Adrenal gland (tissue), 12 donors: Measurements from ENCODE around the gene HOXA3. TPM values are rescaled to one million over a fixed set of nuclear protein-coding genes. Genes with fewer than 3 reads are reported as not detected.

Experiments
- DNase-seq, 7 donors: peaks; one replicate each; pipeline ENCODE4 v3.0.0-alpha.2; 2019 to 2020
- H3K27ac ChIP-seq, 5 donors: fragments of 200-600 bp; sonication (generic) in 4 of 5; 1 replicate in 3 of 5; 2 replicates in 2 of 5; pipeline versions ENCODE4 v1.5.1 to v1.8.0; 2016 to 2020; ENCODE audit warnings: mild to moderate bottlenecking in 1 of 5
- H3K27me3 ChIP-seq: fragments of 200-600 bp; 2 replicates; pipeline ENCODE4 v1.8.0; 2021
- H3K36me3 ChIP-seq, 2 donors: fragments of 200-600 bp; replicated peaks in 1 of 2; 1 replicate in 1 of 2; 2 replicates in 1 of 2; pipeline versions ENCODE4 v1.5.1 to v1.8.0; 2018 to 2022
- H3K4me1 ChIP-seq, 2 donors: fragments of 200-600 bp; replicated peaks in 1 of 2; 1 replicate in 1 of 2; 2 replicates in 1 of 2; pipeline versions ENCODE4 v1.5.1 to v1.8.0; 2018 to 2021
- H3K4me3 ChIP-seq, 4 donors: fragments of 200-600 bp; sonication (generic) in 3 of 4; one replicate each; pipeline ENCODE4 v1.5.1; 2016 to 2018
- H3K9me3 ChIP-seq, 3 donors: fragments of 200-600 bp; sonication (generic) in 1 of 3; replicated peaks in 1 of 3; 1 replicate in 2 of 3; 2 replicates in 1 of 3; pipeline versions ENCODE4 v1.5.1 to v1.8.0; 2016 to 2021
- POLR2A ChIP-seq, 2 donors: fragments of 450-650 bp; IDR thresholded peaks; one replicate each; pipeline ENCODE4 v1.6.1; 2017; ENCODE audit warnings: antibody characterized with exemption in 2 of 2, mild to moderate bottlenecking in 2 of 2, moderate library complexity in 1 of 2
- WGBS, 4 donors: extraction: QIAGEN DNeasy Blood & Tissue Kit in 2 of 4; methylation state at CpG; one replicate each; pipeline versions ENCODE4 v1.1.5 to v1.1.7; 2013 to 2017; 5-methylcytosine and 5-hydroxymethylcytosine counted together
- intact Hi-C, 2 donors: fragments of 100-400 bp; cut with DNase I; formaldehyde crosslinking; loops; one replicate each; pipeline versions ENCODE4 v1.14.1 to v1.15.0; 2022 to 2023
- polyA plus RNA-seq, 3 donors: library from polyadenylated mRNA; stranded (reverse); fragments of 200-250 nt in 2 of 3; fragments of 350-450 nt in 1 of 3; fragmentation: Illumina TruSeq in 1 of 3; extraction: RNeasy Lipid Tissue Mini Kit (QIAGEN cat#74804) in 1 of 3; gene quantifications; one replicate each; pipeline ENCODE4 v1.2.3, GENCODE V29; 2013 to 2014
- total RNA-seq, 9 donors: library from RNA; depleted of rRNA in 4 of 9; stranded (reverse); fragments of >200 nt in 4 of 9; fragments of 120-200 nt in 1 of 9; fragmentation: NEBNext Ultra II Directional in 1 of 9; extraction: Animal tissue kit (Norgen Biotek cat#: 25700) in 1 of 9; gene quantifications; one replicate each; pipeline versions ENCODE4 v1.1.0 to v1.2.4, GENCODE V29; 2013 to 2023
- TF ChIP-seq, protein P1 (sequence below), 6 experiments: fragments of 450-650 bp in 4 of 6; fragments of 200-600 bp in 2 of 6; sonication (generic) in 1 of 6; IDR thresholded peaks; 1 replicate in 5 of 6; 2 replicates in 1 of 6; pipeline versions ENCODE4 v1.5.1 to v1.8.0; 2016 to 2021; ENCODE audit warnings: antibody characterized with exemption in 6 of 6, mild to moderate bottlenecking in 2 of 6, moderate library complexity in 1 of 6
- donor health status: healthy with polysubstance abuse.
- donor health status: Bipolar disorder and iron deficiency.
- donor health status: DM: yes; HTN: yes; CAD: no.
- donor health status: DM: no; HTN: no; CAD: no.
- donor health status: DM: no; HTN: no; CAD: no.
- donor health status: DM: yes; HTN: yes; CAD: no.

Gene HOXA3
- total and polyA plus RNA-seq, 12 donors: 1.0 to 32.7 (median 3.8) TPM

DNA sequence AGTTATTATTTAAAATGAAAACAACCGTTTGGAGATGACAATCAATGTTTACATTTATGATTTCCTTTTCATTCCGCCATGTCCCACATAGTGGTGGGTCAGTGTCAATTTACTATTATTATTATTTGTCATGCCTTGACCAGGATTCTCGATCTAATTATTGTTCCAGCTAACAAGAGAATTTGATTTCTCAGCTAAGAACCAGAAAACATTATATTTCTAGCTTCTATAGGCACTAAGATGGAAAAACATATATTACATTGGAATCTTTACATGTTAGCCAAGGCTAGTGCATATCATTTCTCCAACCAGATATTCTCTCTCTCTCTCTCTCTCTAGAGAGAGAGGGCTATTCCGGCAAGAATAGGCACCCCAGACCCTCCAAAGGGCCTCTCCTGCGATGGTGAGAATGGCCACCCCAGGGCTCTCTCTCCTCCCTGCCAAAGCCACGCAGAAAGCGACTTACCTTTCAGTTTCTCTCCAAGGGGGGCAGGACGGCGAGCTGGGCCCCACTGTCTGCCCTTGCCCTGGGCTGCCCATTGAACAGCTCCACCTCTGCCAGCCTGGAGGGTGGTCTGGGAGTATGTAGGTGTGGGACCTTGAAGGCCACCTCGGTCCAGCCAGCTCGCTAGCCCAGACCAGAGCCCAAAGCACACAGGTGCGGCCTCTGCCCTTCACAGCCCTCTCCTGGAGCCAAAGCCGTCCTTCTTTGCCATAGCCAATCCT, 2.4 kb downstream of the HOXA3 start:
- no peak for TF ChIP-seq POLR2A (IDR thresholded peaks at IDR 0.05)
- TF ChIP-seq, protein P1, sequence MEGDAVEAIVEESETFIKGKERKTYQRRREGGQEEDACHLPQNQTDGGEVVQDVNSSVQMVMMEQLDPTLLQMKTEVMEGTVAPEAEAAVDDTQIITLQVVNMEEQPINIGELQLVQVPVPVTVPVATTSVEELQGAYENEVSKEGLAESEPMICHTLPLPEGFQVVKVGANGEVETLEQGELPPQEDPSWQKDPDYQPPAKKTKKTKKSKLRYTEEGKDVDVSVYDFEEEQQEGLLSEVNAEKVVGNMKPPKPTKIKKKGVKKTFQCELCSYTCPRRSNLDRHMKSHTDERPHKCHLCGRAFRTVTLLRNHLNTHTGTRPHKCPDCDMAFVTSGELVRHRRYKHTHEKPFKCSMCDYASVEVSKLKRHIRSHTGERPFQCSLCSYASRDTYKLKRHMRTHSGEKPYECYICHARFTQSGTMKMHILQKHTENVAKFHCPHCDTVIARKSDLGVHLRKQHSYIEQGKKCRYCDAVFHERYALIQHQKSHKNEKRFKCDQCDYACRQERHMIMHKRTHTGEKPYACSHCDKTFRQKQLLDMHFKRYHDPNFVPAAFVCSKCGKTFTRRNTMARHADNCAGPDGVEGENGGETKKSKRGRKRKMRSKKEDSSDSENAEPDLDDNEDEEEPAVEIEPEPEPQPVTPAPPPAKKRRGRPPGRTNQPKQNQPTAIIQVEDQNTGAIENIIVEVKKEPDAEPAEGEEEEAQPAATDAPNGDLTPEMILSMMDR (IDR thresholded peaks at IDR 0.05): peak in 1 of 6 experiments; percentile 13
- DNase-seq: peak in 5 of 7 donors; percentile 50 to 76 (median 61)
- H3K36me3 ChIP-seq: peaks cover 0 to 5% of the 10 kb centered on the region in 2 donors
- WGBS, 4 donors: 15 to 32% (median 18%) methylated on average over 6 to 13 of the region's 13 CpGs
- peak overlapping the region in 3 of 4 donors; percentile 27 to 63 (median 51) for H3K4me3 ChIP-seq
- peaks cover 6 to 33% of the 10 kb centered on the region in 2 donors for H3K4me1 ChIP-seq
- H3K27ac ChIP-seq: peak overlapping the region; percentile 66 to 99 (median 93)
- H3K27me3 ChIP-seq: no peaks in the 10 kb centered on the region
- H3K9me3 ChIP-seq: no peaks in the 10 kb centered on the region
- intact Hi-C loops: no loop called here

DNA sequence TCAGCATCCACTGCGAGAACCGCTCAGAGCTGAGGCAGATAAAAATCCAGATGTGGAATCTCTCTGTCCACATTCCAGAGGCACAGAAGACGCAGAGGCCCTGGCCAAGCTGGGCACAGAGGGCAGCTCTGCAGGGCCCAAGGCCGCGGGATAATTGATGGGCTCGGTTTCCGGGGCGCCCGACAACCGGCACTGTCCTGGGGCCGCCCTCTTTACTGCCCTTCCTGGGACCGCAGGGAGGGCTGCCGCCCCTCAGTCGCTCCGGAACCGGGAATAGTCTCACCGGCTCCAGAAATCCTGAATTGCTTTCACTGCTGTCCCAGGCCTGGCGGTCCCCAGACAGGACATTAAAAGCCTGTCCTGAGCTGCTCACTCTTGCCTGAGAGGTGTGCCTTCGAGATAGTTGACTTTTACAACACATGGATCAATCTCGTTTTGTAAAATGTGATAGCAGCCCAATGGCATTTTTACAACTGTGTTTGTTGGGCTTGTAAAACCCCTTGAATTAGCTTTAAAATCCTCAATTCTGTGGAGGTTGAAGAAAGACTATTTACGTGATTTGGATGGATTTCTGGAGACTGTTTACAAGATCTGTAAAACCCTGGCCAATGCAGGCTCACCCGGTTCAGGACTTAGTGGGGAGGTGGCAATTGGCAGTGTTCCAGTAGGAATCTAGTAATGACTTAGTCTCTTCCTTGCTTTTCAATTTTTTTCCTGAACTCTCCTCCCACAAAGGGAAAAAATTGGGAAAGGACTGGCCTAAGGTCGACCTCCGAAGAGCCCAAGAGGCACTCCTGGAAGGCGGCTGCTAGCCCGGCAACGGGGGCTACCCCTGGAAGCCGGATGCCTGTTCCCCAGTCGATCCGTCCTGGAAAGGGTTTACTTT, 3.4 kb downstream of the HOXA3 start:
- H3K9me3 ChIP-seq: no peaks in the 10 kb centered on the region
- H3K36me3 ChIP-seq: peaks cover 0 to 12% of the 10 kb centered on the region in 2 donors
- peak; percentile 58 to 82 (median 75) for DNase-seq
- H3K27me3 ChIP-seq: no peaks in the 10 kb centered on the region
- H3K4me3 ChIP-seq: peak overlapping the region in 3 of 4 donors; percentile 13 to 63 (median 38)
- TF ChIP-seq POLR2A (IDR thresholded peaks at IDR 0.05): peak; percentile 10 to 44
- TF ChIP-seq, protein P1 (IDR thresholded peaks at IDR 0.05): no peak
- peaks cover 7 to 27% of the 10 kb centered on the region in 2 donors for H3K4me1 ChIP-seq
- intact Hi-C loops: no loop called here
- 12 to 27% (median 13%) methylated on average over 13 to 30 of the region's 30 CpGs for WGBS, 4 donors
- H3K27ac ChIP-seq: peak overlapping the region; percentile 70 to 99 (median 92)

DNA sequence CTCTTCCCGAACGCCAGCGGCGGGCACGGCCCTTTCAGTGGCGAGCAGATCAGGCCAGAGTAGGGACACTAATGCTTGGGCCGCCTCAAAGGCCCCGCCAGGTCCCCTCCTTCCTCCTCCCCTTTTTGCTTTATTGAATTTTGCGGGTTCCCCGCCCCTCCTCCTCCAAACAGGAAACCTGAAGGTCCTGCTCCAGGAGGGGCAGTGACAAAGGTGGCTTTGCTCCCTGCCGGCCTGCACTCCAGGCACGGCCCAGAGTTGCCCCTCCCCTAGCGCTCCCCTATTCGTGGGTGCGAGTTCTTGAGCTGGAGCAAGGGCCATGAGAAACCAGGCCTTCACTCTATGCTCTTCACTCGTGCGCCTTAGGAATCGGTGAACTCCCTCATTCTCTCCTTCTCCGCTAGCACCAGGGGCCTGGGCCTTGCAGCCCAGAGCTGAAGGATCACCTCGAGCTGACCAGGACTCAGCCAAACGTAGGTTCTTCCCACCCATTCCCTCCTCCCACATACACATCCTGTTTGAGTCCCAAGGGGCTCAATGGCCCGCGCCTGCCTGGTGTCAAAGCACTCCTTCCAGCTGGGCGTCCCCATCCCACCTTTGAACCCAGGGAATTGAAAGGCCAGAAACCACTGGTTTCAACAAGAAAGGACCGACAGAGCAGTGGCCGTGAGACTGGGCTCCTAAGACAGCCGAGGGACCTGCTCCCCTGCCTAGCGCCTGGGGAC, 4.2 kb downstream of the HOXA3 start:
- Histone ChIP-seq H3K9me3 (no peaks in the 10 kb centered on the region), H3K36me3 (peaks cover 0 to 12% of the 10 kb centered on the region in 2 donors), H3K27ac (peak overlapping the region; percentile 70 to 99 (median 92)), H3K27me3 (no peaks in the 10 kb centered on the region), H3K4me3 (peak overlapping the region in 2 of 4 donors; percentile 38 to 63), H3K4me1 (peaks cover 9 to 27% of the 10 kb centered on the region in 2 donors)
- WGBS, 4 donors: 6 to 13% (median 8%) methylated on average over 13 to 28 of the region's 28 CpGs
- DNase-seq: peak; percentile 49 to 78 (median 62)
- intact Hi-C loops: no loop called here
- TF ChIP-seq, protein P1 (IDR thresholded peaks at IDR 0.05): no peak
- TF ChIP-seq POLR2A (IDR thresholded peaks at IDR 0.05): peak; percentile 20 to 25
